ENCODE results near the gene BABAM2. TPM values are rescaled to one million over a fixed set of nuclear protein-coding genes. Genes with fewer than 3 reads are reported as not detected.

The BABAM2 gene
- total and polyA plus RNA-seq, 4 donors, result 9.9 to 17.0 (median 13.9) TPM

- TF ChIP-seq HNF4G (IDR thresholded peaks at IDR 0.05) (no peak), SP1 (IDR thresholded peaks at IDR 0.05) (no peak), CTCF (IDR thresholded peaks at IDR 0.05; ENCODE audit: low read depth, low read length, missing input control) (no peak), YY1 (IDR thresholded peaks at IDR 0.05) (no peak), ATF3 (IDR thresholded peaks at IDR 0.05) (no peak)
Measured at GRCh38 chr2:28348921-28349320, 458.4 kb downstream of the BABAM2 start (continued).

GRCh38 chr2:28349546-28350165 is 459.1 kb downstream of the BABAM2 start:
- no peak for DNase-seq (ENCODE audit: low spot score)
- Histone ChIP-seq H3K36me3 (ENCODE audit: control insufficient read depth in 4 of 4, insufficient read depth in 3 of 4, low read depth in 1 of 4, low read length in 3 of 4) (no peaks in the 10 kb centered on the region), H3K9ac (ENCODE audit: low read depth in 1 of 2, low read length in 2 of 2) (no peak overlapping the region), H3K27ac (ENCODE audit: low read depth in 1 of 2, low read length in 2 of 2) (no peak overlapping the region), H3K4me1 (ENCODE audit: control insufficient read depth in 4 of 4, insufficient read depth in 4 of 4, low read length in 3 of 4) (peaks cover 2 to 11% (median 6%) of the 10 kb centered on the region in 4 donors), H3K27me3 (ENCODE audit: control insufficient read depth in 4 of 4, insufficient read depth in 4 of 4, low read length in 3 of 4) (no peaks in the 10 kb centered on the region), H3K4me3 (ENCODE audit: low read depth in 1 of 3, low read length in 3 of 3) (no peak overlapping the region), H3K9me3 (ENCODE audit: control insufficient read depth in 4 of 4, low read length in 3 of 4) (no peaks in the 10 kb centered on the region)
- TF ChIP-seq CTCF (IDR thresholded peaks at IDR 0.05; ENCODE audit: low read depth, low read length, missing input control) (no peak), SP1 (IDR thresholded peaks at IDR 0.05) (no peak), YY1 (IDR thresholded peaks at IDR 0.05) (no peak)
- WGBS, result 89% methylated on average over 11 of the region's 11 CpGs

- 95% methylated on average over 17 of the region's 17 CpGs for WGBS
- Histone ChIP-seq H3K36me3 (ENCODE audit: control insufficient read depth in 4 of 4, insufficient read depth in 3 of 4, low read depth in 1 of 4, low read length in 3 of 4) (no peaks in the 10 kb centered on the region), H3K27me3 (ENCODE audit: control insufficient read depth in 4 of 4, insufficient read depth in 4 of 4, low read length in 3 of 4) (no peaks in the 10 kb centered on the region), H3K9me3 (ENCODE audit: control insufficient read depth in 4 of 4, low read length in 3 of 4) (no peaks in the 10 kb centered on the region), H3K4me3 (ENCODE audit: low read depth in 1 of 3, low read length in 3 of 3) (no peak overlapping the region), H3K9ac (ENCODE audit: low read depth in 1 of 2, low read length in 2 of 2) (no peak overlapping the region), H3K4me1 (ENCODE audit: control insufficient read depth in 4 of 4, insufficient read depth in 4 of 4, low read length in 3 of 4) (peaks cover 0 to 7% (median 3%) of the 10 kb centered on the region in 4 donors), H3K27ac (ENCODE audit: low read depth in 1 of 2, low read length in 2 of 2) (no peak overlapping the region)
- no peak for DNase-seq (ENCODE audit: low spot score)
- TF ChIP-seq REST (IDR thresholded peaks at IDR 0.05), result no peak
- TF ChIP-seq YY1 (IDR thresholded peaks at IDR 0.05), result no peak
- TF ChIP-seq TAF1 (conservative IDR thresholded peaks at IDR 0.05), result no peak
- TF ChIP-seq RXRA (IDR thresholded peaks at IDR 0.05), result no peak
- TF ChIP-seq JUND (IDR thresholded peaks at IDR 0.05), result no peak
- TF ChIP-seq HNF4G (IDR thresholded peaks at IDR 0.05), result no peak
- TF ChIP-seq NR2F2 (IDR thresholded peaks at IDR 0.05), result no peak
- no peak for TF ChIP-seq ZBTB33 (IDR thresholded peaks at IDR 0.05)
- no peak for TF ChIP-seq RAD21 (IDR thresholded peaks at IDR 0.05)
- no peak for TF ChIP-seq EGR1 (IDR thresholded peaks at IDR 0.05; ENCODE audit: low read depth in 2 of 2)
- TF ChIP-seq GABPA (IDR thresholded peaks at IDR 0.05 in 1 of 2, conservative IDR thresholded peaks at IDR 0.05 in 1 of 2), result no peak
- TF ChIP-seq FOXA2 (IDR thresholded peaks at IDR 0.05), result no peak
- TF ChIP-seq CTCF (IDR thresholded peaks at IDR 0.05; ENCODE audit: low read depth, low read length, missing input control), result no peak
- TF ChIP-seq SP1 (IDR thresholded peaks at IDR 0.05), result no peak
- TF ChIP-seq FOXA1 (IDR thresholded peaks at IDR 0.05), result no peak
- no peak for TF ChIP-seq ATF3 (IDR thresholded peaks at IDR 0.05)
- TF ChIP-seq HNF4A (conservative IDR thresholded peaks at IDR 0.05), result no peak
Measured at GRCh38 chr2:28350196-28350595, 459.7 kb downstream of the BABAM2 start.

Measured in liver (tissue), 9 donors.